B cell (primary cell): ENCODE results near the gene PDE10A. TPM values are rescaled to one million over a fixed set of nuclear protein-coding genes. Genes with fewer than 3 reads are reported as not detected.

Experiments used
- ATAC-seq: fragments of 200-7000 bp; cut with Tn5 transposase; one replicate; pipeline ENCODE4 v1.10.0; 2021; ENCODE audit warnings: low read depth, mild to moderate bottlenecking, moderate number of reproducible peaks, moderate library complexity
- CTCF ChIA-PET: fragments of 350-600 bp; sonication (Branson Sonifier 250); formaldehyde crosslinking; loops from one replicate; lab custom pipeline; 2021; ENCODE audit warnings: antibody characterized with exemption, inconsistent platforms; lab: Charles Lee
- POLR2A ChIA-PET: fragments of 350-600 bp; sonication (Branson Sonifier 250); formaldehyde crosslinking; loops from one replicate; lab custom pipeline; 2021; ENCODE audit warnings: antibody characterized with exemption; lab: Charles Lee
- DNase-seq: peaks from one replicate; pipeline ENCODE4 v3.0.0; 2013
- H2AFZ ChIP-seq: 2 replicates; pipeline ENCODE4 v1.6.1; 2012; ENCODE audit warnings: mild to moderate bottlenecking, low read depth, low read length; ENCODE audit not compliant: insufficient read depth, poor library complexity, severe bottlenecking
- H3K27ac ChIP-seq, 2 donors: 1 replicate in 1 of 2; 2 replicates in 1 of 2; pipeline ENCODE4 v1.5.1; 2012 to 2013; ENCODE audit warnings: low read length in 2 of 2, mild to moderate bottlenecking in 2 of 2, moderate library complexity in 1 of 2
- H3K27me3 ChIP-seq, 4 experiments: fragments of 200-600 bp in 1 of 4; sonication (generic) in 1 of 4; replicated peaks in 1 of 4; 1 replicate in 2 of 4; 2 replicates in 2 of 4; pipeline versions ENCODE4 v1.6.1 to v1.7.0; 2013 to 2016; ENCODE audit warnings: low read length in 3 of 4, mild to moderate bottlenecking in 2 of 4, mixed read lengths in 1 of 4, moderate library complexity in 1 of 4; ENCODE audit not compliant: insufficient read depth in 4 of 4, control insufficient read depth in 3 of 4; ENCODE audit errors: control extremely low read depth in 1 of 4
- H3K36me3 ChIP-seq, 2 experiments: replicated peaks in 1 of 2; 1 replicate in 1 of 2; 2 replicates in 1 of 2; pipeline versions ENCODE4 v1.6.1 to v1.7.1; 2013; ENCODE audit warnings: low read length in 1 of 2; ENCODE audit not compliant: insufficient read depth in 2 of 2, control insufficient read depth in 1 of 2; ENCODE audit errors: control extremely low read depth in 1 of 2, extremely low read depth in 1 of 2
- H3K4me1 ChIP-seq, 2 donors: fragments of 200-600 bp in 1 of 2; sonication (generic) in 1 of 2; 1 replicate in 1 of 2; 2 replicates in 1 of 2; pipeline versions ENCODE4 v1.5.1 to v1.6.1; 2013 to 2017; ENCODE audit warnings: low read length in 2 of 2; ENCODE audit not compliant: control insufficient read depth in 2 of 2, insufficient read depth in 2 of 2
- H3K4me2 ChIP-seq: replicated peaks from 2 replicates; pipeline ENCODE3; 2012; ENCODE audit warnings: mild to moderate bottlenecking, low read depth, low read length; ENCODE audit not compliant: poor library complexity, severe bottlenecking
- H3K4me3 ChIP-seq, 5 experiments: fragments of 200-600 bp in 1 of 5; sonication (generic) in 1 of 5; 1 replicate in 3 of 5; 2 replicates in 2 of 5; pipeline versions ENCODE4 v1.5.1 to v1.7.0; 2011 to 2016; ENCODE audit warnings: low read length in 4 of 5, mild to moderate bottlenecking in 4 of 5, low read depth in 2 of 5, control low read depth in 1 of 5, moderate library complexity in 1 of 5; ENCODE audit not compliant: insufficient read depth in 1 of 5; ENCODE audit errors: control extremely low read depth in 1 of 5, extremely low read depth in 1 of 5
- H3K79me2 ChIP-seq: fragments of 200-600 bp; sonication (generic); one replicate; pipeline ENCODE4 v1.6.0; 2016; ENCODE audit warnings: low read length; ENCODE audit not compliant: control insufficient read depth, insufficient read depth
- H3K9ac ChIP-seq: fragments of 200-600 bp; sonication (generic); 2 replicates; pipeline ENCODE4 v1.6.1; 2017; ENCODE audit warnings: mild to moderate bottlenecking, low read length, moderate library complexity
- H3K9me3 ChIP-seq, 3 donors: one replicate each; pipeline versions ENCODE4 v1.6.1 to v1.7.1; 2013; ENCODE audit warnings: low read length in 2 of 3; ENCODE audit not compliant: control insufficient read depth in 2 of 3, insufficient read depth in 1 of 3; ENCODE audit errors: control extremely low read depth in 1 of 3
- H4K20me1 ChIP-seq: 2 replicates; pipeline ENCODE4 v1.6.0; 2012; ENCODE audit warnings: mild to moderate bottlenecking, low read length; ENCODE audit not compliant: insufficient read depth, control insufficient read depth, poor library complexity, severe bottlenecking
- H3K27ac Mint-ChIP-seq: one replicate; pipeline ENCODE4 v1.8.0; 2021; ENCODE audit warnings: mixed read lengths
- H3K27me3 Mint-ChIP-seq: one replicate; pipeline ENCODE4 v1.8.0; 2021; ENCODE audit warnings: mixed read lengths
- H3K4me1 Mint-ChIP-seq: one replicate; pipeline ENCODE4 v1.8.0; 2021; ENCODE audit warnings: mixed read lengths
- H3K4me3 Mint-ChIP-seq: one replicate; pipeline ENCODE4 v1.8.0; 2021; ENCODE audit warnings: mixed read lengths
- H3K9me3 Mint-ChIP-seq: one replicate; pipeline ENCODE4 v1.8.0; 2022; ENCODE audit warnings: mixed read lengths; ENCODE audit not compliant: insufficient read depth
- CTCF ChIP-seq: fragments of 200-600 bp; IDR thresholded peaks from one replicate; pipeline ENCODE4 v1.8.0; 2022; ENCODE audit warnings: antibody characterized with exemption, mild to moderate bottlenecking
- EZH2 ChIP-seq: IDR thresholded peaks from 2 replicates; pipeline ENCODE4 v1.6.1; 2012; ENCODE audit warnings: borderline replicate concordance, low read depth, mild to moderate bottlenecking, moderate library complexity, low read length; ENCODE audit not compliant: insufficient read depth, poor library complexity, severe bottlenecking
- WGBS: methylation state at CpG from one replicate; pipeline ENCODE4 v1.1.5; 2013; ENCODE audit warnings: missing lambda C conversion rate; ENCODE audit not compliant: insufficient coverage; 5-methylcytosine and 5-hydroxymethylcytosine counted together
- intact Hi-C: fragments of 100-400 bp; cut with micrococcal nuclease; formaldehyde crosslinking; loops from one replicate; pipeline ENCODE4 v1.10.0; 2022
- polyA plus RNA-seq: library from polyadenylated mRNA; depleted of rRNA; stranded (reverse); fragments of >200 nt; gene quantifications from 2 replicates; pipeline ENCODE4 v1.2.3, GENCODE V29; 2012
- small RNA-seq: library from RNA; depleted of rRNA; stranded (forward); fragments of <200 nt; gene quantifications from one replicate; pipeline ENCODE3, GENCODE V24; 2012; ENCODE audit warnings: low replicate concordance, low read depth; ENCODE audit not compliant: insufficient read length
- total RNA-seq, 2 donors: library from RNA; stranded (reverse); fragments of 120-200 nt in 1 of 2; gene quantifications; 1 replicate in 1 of 2; 2 replicates in 1 of 2; pipeline versions ENCODE4 v1.2.3 to v1.2.4, GENCODE V29; 2013 to 2022

The PDE10A gene
- total and polyA plus RNA-seq, 2 donors (not counting 1 experiment from before 2014, with no cell fraction given), result not detected

- Histone ChIP-seq H3K4me1 (no peaks in the 10 kb centered on the region), H3K4me3 (no peak overlapping the region), H4K20me1 (no peaks in the 10 kb centered on the region), H2AFZ (no peak overlapping the region), H3K4me2 (no peak overlapping the region), H3K36me3 (no peaks in the 10 kb centered on the region), H3K79me2 (no peaks in the 10 kb centered on the region), H3K9me3 (peaks cover 0 to 31% (median 0%) of the 10 kb centered on the region in 3 donors), H3K27ac (no peak overlapping the region), H3K9ac (no peak overlapping the region), H3K27me3 (no peaks in the 10 kb centered on the region)
- no peaks in the 10 kb centered on the region for H3K9me3 Mint-ChIP-seq
- H3K4me3 Mint-ChIP-seq, result no peak overlapping the region
- H3K27me3 Mint-ChIP-seq, result no peaks in the 10 kb centered on the region
- POLR2A ChIA-PET, result no interaction called here
- TF ChIP-seq EZH2 (no peak), CTCF (no peak)
- no peaks in the 10 kb centered on the region for H3K4me1 Mint-ChIP-seq
- no peak for ATAC-seq
- H3K27ac Mint-ChIP-seq, result no peak overlapping the region
- WGBS, result 98% methylated on average over 6 of the region's 6 CpGs
- DNase-seq, result no peak
- intact Hi-C loops, result no loop called here
- CTCF ChIA-PET, result no interaction called here
These were observed 364.6 kb downstream of the PDE10A start for GRCh38 chr6:165298402-165298801.

- WGBS, result 86% methylated on average over 5 of the region's 6 CpGs
- Histone ChIP-seq H3K4me3 (no peak overlapping the region), H3K9ac (no peak overlapping the region), H3K36me3 (no peaks in the 10 kb centered on the region), H3K27ac (no peak overlapping the region), H4K20me1 (no peaks in the 10 kb centered on the region), H3K9me3 (peaks cover 0 to 6% (median 0%) of the 10 kb centered on the region in 3 donors), H3K79me2 (no peaks in the 10 kb centered on the region), H3K4me2 (no peak overlapping the region), H2AFZ (no peak overlapping the region), H3K4me1 (no peaks in the 10 kb centered on the region), H3K27me3 (no peaks in the 10 kb centered on the region)
- TF ChIP-seq CTCF, result no peak
- Mint-ChIP-seq H3K4me1 (no peaks in the 10 kb centered on the region), H3K27ac (no peak overlapping the region), H3K27me3 (no peaks in the 10 kb centered on the region), H3K9me3 (peaks cover 6% of the 10 kb centered on the region), H3K4me3 (no peak overlapping the region)
- intact Hi-C loops, result no loop called here
- DNase-seq (no peak), ATAC-seq (no peak)
- ChIA-PET POLR2A (no interaction called here), CTCF (no interaction called here)
These were observed 370.4 kb downstream of the PDE10A start for GRCh38 chr6:165292657-165293056.

Small RNA genes lying within 50 kb of the gene (small RNA-seq; reads per million reads assigned to genes)
- gene RNA5SP226, result not detected
